ENCODE results near the gene ST8SIA3. TPM values are rescaled to one million over a fixed set of nuclear protein-coding genes. Genes with fewer than 3 reads are reported as not detected.

Gene ST8SIA3
- total RNA-seq, 1 donor from 2014 or later = not detected

DNA sequence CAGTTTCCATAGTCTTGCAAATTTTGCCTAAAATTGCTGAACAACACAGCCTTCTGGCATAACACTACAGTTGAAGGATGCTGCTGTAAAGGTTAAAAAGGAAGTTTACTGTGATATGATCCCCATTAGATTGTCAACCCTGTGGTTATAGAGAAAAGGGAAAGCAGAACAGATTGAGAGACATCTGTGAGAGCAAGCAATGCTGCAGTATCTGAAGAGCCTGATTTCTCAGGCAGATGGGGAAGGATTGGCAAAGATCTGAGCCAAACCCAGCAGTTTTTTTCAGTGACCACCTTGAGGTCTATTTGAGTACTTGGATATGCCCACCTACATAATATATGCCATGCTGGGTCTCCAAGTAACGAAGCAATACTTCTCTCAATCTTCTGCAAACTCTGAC lies 8.5 kb upstream of the ST8SIA3 start:
- TF ChIP-seq, protein P1, sequence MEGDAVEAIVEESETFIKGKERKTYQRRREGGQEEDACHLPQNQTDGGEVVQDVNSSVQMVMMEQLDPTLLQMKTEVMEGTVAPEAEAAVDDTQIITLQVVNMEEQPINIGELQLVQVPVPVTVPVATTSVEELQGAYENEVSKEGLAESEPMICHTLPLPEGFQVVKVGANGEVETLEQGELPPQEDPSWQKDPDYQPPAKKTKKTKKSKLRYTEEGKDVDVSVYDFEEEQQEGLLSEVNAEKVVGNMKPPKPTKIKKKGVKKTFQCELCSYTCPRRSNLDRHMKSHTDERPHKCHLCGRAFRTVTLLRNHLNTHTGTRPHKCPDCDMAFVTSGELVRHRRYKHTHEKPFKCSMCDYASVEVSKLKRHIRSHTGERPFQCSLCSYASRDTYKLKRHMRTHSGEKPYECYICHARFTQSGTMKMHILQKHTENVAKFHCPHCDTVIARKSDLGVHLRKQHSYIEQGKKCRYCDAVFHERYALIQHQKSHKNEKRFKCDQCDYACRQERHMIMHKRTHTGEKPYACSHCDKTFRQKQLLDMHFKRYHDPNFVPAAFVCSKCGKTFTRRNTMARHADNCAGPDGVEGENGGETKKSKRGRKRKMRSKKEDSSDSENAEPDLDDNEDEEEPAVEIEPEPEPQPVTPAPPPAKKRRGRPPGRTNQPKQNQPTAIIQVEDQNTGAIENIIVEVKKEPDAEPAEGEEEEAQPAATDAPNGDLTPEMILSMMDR (conservative IDR thresholded peaks at IDR 0.05; ENCODE audit: low read depth, low read length) = no peak
- H3K4me3 ChIP-seq (ENCODE audit: low read depth, low read length) = no peak overlapping the region
- no peak for DNase-seq (ENCODE audit: low read depth)

DNA sequence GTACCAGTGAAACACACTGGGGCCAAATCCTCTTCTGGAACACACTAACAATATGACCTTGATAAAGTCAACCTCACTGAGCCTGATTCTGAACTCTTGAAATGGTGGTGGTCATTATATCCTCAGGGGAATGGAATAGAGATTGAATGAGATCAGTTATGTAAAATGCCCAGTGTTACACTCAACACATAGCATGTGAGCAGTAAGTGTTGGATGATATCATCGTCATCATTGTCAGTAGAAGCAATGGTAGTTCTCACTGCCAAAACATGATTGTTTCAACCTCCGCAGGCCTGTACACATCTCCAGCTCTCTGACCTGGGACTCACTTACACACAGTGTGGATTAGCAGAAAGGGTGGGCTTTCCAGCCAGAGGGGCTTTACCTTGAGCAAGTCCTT lies 5.5 kb upstream of the ST8SIA3 start:
- TF ChIP-seq, protein P1 (conservative IDR thresholded peaks at IDR 0.05; ENCODE audit: low read depth, low read length) = no peak
- no peak overlapping the region for H3K4me3 ChIP-seq (ENCODE audit: low read depth, low read length)
- no peak for DNase-seq (ENCODE audit: low read depth)

DNA sequence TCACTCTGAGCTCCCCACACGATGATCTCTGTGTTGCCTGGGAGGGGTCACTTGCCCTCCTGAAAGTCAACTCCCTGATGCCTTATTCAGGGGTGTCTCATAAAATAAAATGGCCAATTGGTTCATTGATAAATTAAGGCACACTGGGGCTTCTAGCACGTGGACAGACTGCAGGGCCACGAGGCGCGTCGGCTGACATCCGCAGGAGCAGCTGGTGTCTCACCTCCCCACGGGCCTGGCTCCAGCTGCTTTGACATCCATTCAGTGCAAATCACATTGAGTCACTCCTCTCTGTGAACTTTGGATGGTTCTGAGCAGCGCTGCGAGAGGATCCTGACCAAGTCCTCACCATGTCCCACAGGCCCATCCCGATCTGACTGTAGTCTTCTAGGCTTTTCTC lies 4.6 kb upstream of the ST8SIA3 start:
- no peak for DNase-seq (ENCODE audit: low read depth)
- TF ChIP-seq, protein P1 (conservative IDR thresholded peaks at IDR 0.05; ENCODE audit: low read depth, low read length) = no peak
- no peak overlapping the region for H3K4me3 ChIP-seq (ENCODE audit: low read depth, low read length)

DNA sequence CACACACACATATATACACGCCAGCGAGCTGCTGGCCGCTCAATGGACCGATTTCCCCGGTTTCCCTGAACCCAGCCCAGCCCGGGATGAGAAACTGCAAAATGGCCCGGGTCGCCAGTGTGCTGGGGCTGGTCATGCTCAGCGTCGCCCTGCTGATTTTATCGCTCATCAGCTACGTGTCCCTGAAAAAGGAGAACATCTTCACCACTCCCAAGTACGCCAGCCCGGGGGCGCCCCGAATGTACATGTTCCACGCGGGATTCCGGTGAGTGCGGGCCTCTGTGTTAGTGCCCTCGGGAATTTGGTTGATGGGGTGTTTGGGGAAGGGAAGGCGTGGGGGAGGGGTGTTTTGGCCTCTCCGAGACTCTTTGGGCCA lies 392 bp downstream of the ST8SIA3 start:
- DNase-seq (ENCODE audit: low read depth) = no peak

DNA sequence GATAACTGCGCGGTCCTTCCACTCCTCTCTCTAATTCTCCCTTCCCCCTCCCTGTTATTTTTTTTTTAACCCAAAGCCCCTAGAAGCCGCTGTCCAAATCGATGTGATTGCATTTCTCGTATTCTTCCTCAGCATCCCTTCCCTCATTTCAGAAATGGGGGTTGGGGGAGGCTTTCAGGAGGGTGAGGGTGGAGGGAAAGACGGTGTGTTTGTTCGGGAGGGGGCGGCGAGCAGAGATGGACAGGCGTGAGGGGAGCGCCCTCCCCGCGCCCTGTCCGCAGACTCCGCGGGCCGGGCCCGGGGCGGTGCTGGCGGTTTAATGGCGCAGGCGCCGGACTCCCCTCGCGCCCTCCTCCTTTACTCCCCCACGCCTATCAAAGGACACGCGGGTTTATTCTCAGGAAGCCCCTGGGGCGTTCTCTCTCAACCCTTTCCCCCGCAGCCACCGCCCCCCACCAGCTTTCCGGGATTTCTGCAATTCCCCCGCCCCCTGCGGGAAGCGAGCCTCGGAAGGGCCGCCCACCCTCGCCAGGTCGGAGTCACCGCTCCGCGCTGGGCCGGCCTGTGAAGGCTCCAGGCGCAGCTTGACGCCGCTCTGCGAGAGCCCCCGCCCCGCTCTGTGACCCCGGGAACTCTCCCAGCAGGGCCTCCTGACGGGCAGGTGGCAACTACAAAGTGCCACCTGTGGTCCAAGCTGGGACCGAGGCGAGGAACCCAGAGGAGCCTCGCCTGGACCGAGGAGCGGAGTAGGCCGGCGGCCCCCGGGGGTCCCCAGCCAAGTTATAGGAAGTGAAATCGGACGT lies 981 bp downstream of the ST8SIA3 start:
- no peak for DNase-seq (ENCODE audit: low read depth)
- TF ChIP-seq, protein P1 (conservative IDR thresholded peaks at IDR 0.05; ENCODE audit: low read depth, low read length) = no peak
- H3K4me3 ChIP-seq (ENCODE audit: low read depth, low read length) = no peak overlapping the region

More for the DNA sequence above, 392 bp downstream of the ST8SIA3 start:
- TF ChIP-seq, protein P1 (conservative IDR thresholded peaks at IDR 0.05; ENCODE audit: low read depth, low read length) = no peak
- no peak overlapping the region for H3K4me3 ChIP-seq (ENCODE audit: low read depth, low read length)

DNA sequence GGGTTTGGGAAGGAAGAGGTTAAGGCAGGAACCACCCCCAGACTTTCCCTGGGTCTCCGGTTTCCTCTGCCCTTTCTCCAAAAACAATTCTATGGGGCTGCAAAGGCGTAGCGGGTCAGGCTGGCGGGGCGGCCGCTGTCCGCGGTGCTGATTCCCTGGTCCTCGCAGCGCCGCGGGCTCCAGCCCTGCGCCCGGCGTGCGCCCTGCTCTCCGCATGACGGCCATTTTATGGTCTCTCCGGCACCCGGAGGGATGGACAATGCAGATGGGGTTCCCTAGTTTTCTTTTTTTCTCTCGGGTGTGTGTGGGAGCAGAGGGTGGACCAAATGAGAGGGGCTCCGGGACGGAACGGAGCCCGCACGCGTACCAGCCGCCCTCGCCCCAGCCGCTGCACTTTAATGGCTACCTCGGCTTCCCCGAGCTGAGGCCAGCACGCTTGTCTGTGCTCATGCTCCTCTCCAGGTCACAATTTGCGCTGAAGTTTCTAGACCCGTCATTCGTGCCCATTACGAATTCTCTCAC lies 1.6 kb downstream of the ST8SIA3 start:
- DNase-seq (ENCODE audit: low read depth) = no peak
- TF ChIP-seq, protein P1 (conservative IDR thresholded peaks at IDR 0.05; ENCODE audit: low read depth, low read length) = no peak
- no peak overlapping the region for H3K4me3 ChIP-seq (ENCODE audit: low read depth, low read length)

DNA sequence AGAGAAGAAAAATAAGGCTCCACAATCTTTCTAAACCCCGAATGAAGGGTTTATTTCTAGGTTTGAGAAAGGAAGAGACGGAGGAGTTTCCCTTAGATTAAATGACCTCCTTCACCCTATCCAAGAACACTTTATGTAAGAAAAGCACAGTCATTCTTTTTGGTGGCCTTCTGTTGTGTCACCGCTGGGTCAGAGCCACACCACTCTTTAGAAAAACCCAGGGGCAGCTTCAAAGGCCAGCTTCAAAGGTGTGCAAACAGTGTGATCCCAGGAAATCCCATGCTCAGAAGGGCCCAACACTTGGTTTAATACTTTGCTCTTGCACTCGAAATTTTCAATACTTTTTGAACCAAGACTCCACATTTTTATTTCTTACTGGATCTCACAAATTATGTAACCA lies 7.1 kb downstream of the ST8SIA3 start:
- no peak overlapping the region for H3K4me3 ChIP-seq (ENCODE audit: low read depth, low read length)

More for the DNA sequence above, 7.1 kb downstream of the ST8SIA3 start:
- no peak for DNase-seq (ENCODE audit: low read depth)
- TF ChIP-seq, protein P1 (conservative IDR thresholded peaks at IDR 0.05; ENCODE audit: low read depth, low read length) = no peak

All from epithelial cell of proximal tubule (primary cell).